Astrocyte (in vitro differentiated cells and primary cell): ENCODE measurements around the gene FABP7.

Experiments
- EZH2 ChIP-seq: IDR thresholded peaks from 2 replicates; pipeline ENCODE4 v1.6.1; 2012; ENCODE audit warnings: mild to moderate bottlenecking, low read length, inconsistent platforms; ENCODE audit not compliant: insufficient read depth
- TF ChIP-seq, protein P1 (sequence below): IDR thresholded peaks from 2 replicates; pipeline ENCODE4 v1.5.1; 2011; ENCODE audit warnings: low read depth, mild to moderate bottlenecking, inconsistent platforms, low read length, moderate library complexity; ENCODE audit not compliant: insufficient read depth

DNA sequence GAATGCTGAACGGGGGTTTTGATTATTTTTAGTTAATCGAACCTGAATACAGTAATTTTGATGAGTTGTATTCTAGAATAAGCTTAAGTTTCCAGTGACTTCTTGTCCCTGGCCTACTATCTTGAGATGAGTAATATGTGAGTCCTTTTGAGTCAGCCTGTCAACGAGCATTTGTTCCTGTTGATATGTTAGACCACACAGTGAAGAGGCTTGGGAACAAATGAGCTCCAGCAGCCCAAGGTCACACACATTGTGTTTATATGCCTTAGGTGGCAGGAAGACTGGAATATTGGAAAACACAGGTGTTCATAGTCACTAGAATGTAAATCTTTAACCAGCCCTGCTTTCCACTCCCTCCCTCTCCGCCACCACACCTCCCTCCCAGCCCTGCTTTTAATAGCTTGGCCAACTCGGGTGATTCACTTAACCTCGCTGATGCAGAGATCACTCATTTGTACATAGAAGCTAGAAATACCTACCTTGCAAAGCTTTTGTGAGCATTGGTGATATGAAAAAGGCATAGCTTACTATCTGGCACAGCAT, 18.7 kb downstream of the FABP7 start:
- TF ChIP-seq, protein P1, sequence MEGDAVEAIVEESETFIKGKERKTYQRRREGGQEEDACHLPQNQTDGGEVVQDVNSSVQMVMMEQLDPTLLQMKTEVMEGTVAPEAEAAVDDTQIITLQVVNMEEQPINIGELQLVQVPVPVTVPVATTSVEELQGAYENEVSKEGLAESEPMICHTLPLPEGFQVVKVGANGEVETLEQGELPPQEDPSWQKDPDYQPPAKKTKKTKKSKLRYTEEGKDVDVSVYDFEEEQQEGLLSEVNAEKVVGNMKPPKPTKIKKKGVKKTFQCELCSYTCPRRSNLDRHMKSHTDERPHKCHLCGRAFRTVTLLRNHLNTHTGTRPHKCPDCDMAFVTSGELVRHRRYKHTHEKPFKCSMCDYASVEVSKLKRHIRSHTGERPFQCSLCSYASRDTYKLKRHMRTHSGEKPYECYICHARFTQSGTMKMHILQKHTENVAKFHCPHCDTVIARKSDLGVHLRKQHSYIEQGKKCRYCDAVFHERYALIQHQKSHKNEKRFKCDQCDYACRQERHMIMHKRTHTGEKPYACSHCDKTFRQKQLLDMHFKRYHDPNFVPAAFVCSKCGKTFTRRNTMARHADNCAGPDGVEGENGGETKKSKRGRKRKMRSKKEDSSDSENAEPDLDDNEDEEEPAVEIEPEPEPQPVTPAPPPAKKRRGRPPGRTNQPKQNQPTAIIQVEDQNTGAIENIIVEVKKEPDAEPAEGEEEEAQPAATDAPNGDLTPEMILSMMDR = no peak
- TF ChIP-seq EZH2 = no peak
